Stomach (tissue), 4 donors: ENCODE measurements around the gene EFEMP1.

Experiments used
- CTCF ChIP-seq, 7 experiments: fragments of 450-650 bp in 4 of 7; fragments of 200-600 bp in 3 of 7; sonication (generic) in 3 of 7; IDR thresholded peaks; one replicate each; pipeline ENCODE4 v1.5.1; 2016 to 2019; ENCODE audit warnings: antibody characterized with exemption in 7 of 7, control low read depth in 2 of 7, mild to moderate bottlenecking in 1 of 7
- POLR2A ChIP-seq, 4 donors: fragments of 450-650 bp; IDR thresholded peaks; one replicate each; pipeline ENCODE4 v1.6.1; 2016; ENCODE audit warnings: antibody characterized with exemption in 4 of 4, control low read depth in 2 of 4, mild to moderate bottlenecking in 1 of 4, moderate library complexity in 1 of 4
- POLR2AphosphoS5 ChIP-seq, 3 donors: sonication (generic); formaldehyde crosslinking; IDR thresholded peaks; one replicate each; pipeline ENCODE4 v1.6.1; 2016; ENCODE audit warnings: antibody characterized with exemption in 3 of 3

- no peak for TF ChIP-seq CTCF (IDR thresholded peaks at IDR 0.05)
- TF ChIP-seq POLR2A (IDR thresholded peaks at IDR 0.05), result no peak
- no peak for TF ChIP-seq POLR2AphosphoS5 (IDR thresholded peaks at IDR 0.05)
Measured at GRCh38 chr2:55861733-55862132, 61.8 kb downstream of the EFEMP1 start.
